ENCODE results near the gene LRG1. TPM values are rescaled to one million over a fixed set of nuclear protein-coding genes. Genes with fewer than 3 reads are reported as not detected.

LRG1 gene
- polyA plus RNA-seq, 1 of the 3 experiments (the other 2 are of a cell fraction), result 0.12 TPM

- 59% methylated on average over 26 of the region's 26 CpGs for WGBS (ENCODE audit: low lambda C conversion rate)
- CTCF ChIA-PET, result interaction anchor here (0.5 kb wide), 1 partner anchor 260 kb away, joined by 3 read pairs; no protein-coding TSS in a partner anchor
- no peak for DNase-seq
- Histone ChIP-seq H3K9me3 (no peaks in the 10 kb centered on the region), H4K20me1 (ENCODE audit: insufficient read depth) (no peaks in the 10 kb centered on the region), H3K4me1 (ENCODE audit: control insufficient read depth in 1 of 2, insufficient read depth in 2 of 2, low read depth in 1 of 2, low read length in 1 of 2) (no peaks in the 10 kb centered on the region), H3F3A (replicated peaks; ENCODE audit: insufficient read depth) (peaks cover 1% of the 10 kb centered on the region), H3K36me3 (replicated peaks in 1 of 2; ENCODE audit: control insufficient read depth in 1 of 2, insufficient read depth in 2 of 2, low read length in 1 of 2) (no peaks in the 10 kb centered on the region), H2AFZ (ENCODE audit: low read depth) (no peak overlapping the region), H3K9ac (no peak overlapping the region), H3K4me3 (ENCODE audit: low read depth in 2 of 2, low read length in 1 of 2) (no peak overlapping the region), H3K79me2 (ENCODE audit: insufficient read depth) (no peaks in the 10 kb centered on the region), H3K4me2 (no peak overlapping the region), H3K27ac (ENCODE audit: low read depth in 2 of 2, low read length in 1 of 2) (no peak overlapping the region), H3K27me3 (ENCODE audit: insufficient read depth) (peaks cover 10% of the 10 kb centered on the region), H3K9me2 (no peaks in the 10 kb centered on the region)
- POLR2A ChIA-PET, result no interaction called here
- TF ChIP-seq SIN3A (IDR thresholded peaks at IDR 0.05; ENCODE audit: borderline replicate concordance, low read depth, low read length), result no peak
- no peak for TF ChIP-seq RCOR1 (IDR thresholded peaks at IDR 0.05; ENCODE audit: low read length)
- TF ChIP-seq NFIC (IDR thresholded peaks at IDR 0.05; ENCODE audit: borderline replicate concordance), result no peak
- no peak for TF ChIP-seq RXRA (IDR thresholded peaks at IDR 0.05; ENCODE audit: borderline replicate concordance, low read depth)
- TF ChIP-seq, protein P1, sequence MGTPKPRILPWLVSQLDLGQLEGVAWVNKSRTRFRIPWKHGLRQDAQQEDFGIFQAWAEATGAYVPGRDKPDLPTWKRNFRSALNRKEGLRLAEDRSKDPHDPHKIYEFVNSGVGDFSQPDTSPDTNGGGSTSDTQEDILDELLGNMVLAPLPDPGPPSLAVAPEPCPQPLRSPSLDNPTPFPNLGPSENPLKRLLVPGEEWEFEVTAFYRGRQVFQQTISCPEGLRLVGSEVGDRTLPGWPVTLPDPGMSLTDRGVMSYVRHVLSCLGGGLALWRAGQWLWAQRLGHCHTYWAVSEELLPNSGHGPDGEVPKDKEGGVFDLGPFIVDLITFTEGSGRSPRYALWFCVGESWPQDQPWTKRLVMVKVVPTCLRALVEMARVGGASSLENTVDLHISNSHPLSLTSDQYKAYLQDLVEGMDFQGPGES (IDR thresholded peaks at IDR 0.05; ENCODE audit: low read depth, low read length), result no peak
- TF ChIP-seq CTCF (IDR thresholded peaks at IDR 0.05), result no peak
- TF ChIP-seq ELF1 (IDR thresholded peaks at IDR 0.05), result no peak
- TF ChIP-seq USF1 (IDR thresholded peaks at IDR 0.05; ENCODE audit: borderline replicate concordance, low read depth), result no peak
- TF ChIP-seq GATA2 (CRISPR knock-in tag; IDR thresholded peaks at IDR 0.05), result no peak
Observed at GRCh38 chr19:4550479-4551050, 10.7 kb upstream of the LRG1 start.

DNA sequence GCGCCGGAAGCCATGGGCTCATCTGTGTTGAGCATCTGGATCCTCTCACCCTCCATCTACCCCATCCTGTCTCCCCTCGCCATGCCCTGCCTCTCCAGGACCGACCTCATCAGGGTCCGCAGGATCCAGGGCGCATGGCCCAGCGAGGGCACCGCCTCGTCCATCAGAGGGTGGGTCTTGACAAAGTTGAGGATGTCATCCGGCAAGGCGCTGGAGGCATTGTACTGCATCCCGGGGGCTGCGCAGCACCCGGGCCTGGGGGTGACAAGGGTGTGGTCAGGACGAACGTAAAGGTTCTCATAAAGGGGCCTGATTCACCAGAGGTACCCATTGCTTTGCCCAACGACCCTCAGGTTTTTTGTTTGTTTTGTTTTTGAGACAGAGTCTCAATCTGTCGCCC lies 10.2 kb upstream of the LRG1 start:
- WGBS (ENCODE audit: low lambda C conversion rate), result 76% methylated on average over 18 of the region's 18 CpGs
- CTCF ChIA-PET, result interaction anchor here (0.5 kb wide), 1 partner anchor 261 kb away, joined by 3 read pairs; no protein-coding TSS in a partner anchor
- no peak overlapping the region for H3K4me2 ChIP-seq

More for the DNA sequence above, 10.2 kb upstream of the LRG1 start:
- TF ChIP-seq YY1 (IDR thresholded peaks at IDR 0.05; ENCODE audit: low read depth) (no peak), POLR2AphosphoS5 (IDR thresholded peaks at IDR 0.05; ENCODE audit: low read depth, low read length) (no peak), ELF1 (IDR thresholded peaks at IDR 0.05) (no peak), GATA2 (CRISPR knock-in tag; IDR thresholded peaks at IDR 0.05) (no peak), FOXJ3 (CRISPR knock-in tag; IDR thresholded peaks at IDR 0.05) (no peak), NRF1 (IDR thresholded peaks at IDR 0.05; ENCODE audit: low read depth, low read length) (no peak), RXRA (IDR thresholded peaks at IDR 0.05; ENCODE audit: borderline replicate concordance, low read depth) (no peak), CTCF (IDR thresholded peaks at IDR 0.05) (no peak)
- TF ChIP-seq, protein P1 (IDR thresholded peaks at IDR 0.05; ENCODE audit: low read depth, low read length), result no peak
- Histone ChIP-seq H3K4me3 (ENCODE audit: low read depth in 2 of 2, low read length in 1 of 2) (no peak overlapping the region), H3K79me2 (ENCODE audit: insufficient read depth) (no peaks in the 10 kb centered on the region), H4K20me1 (ENCODE audit: insufficient read depth) (no peaks in the 10 kb centered on the region), H3K27ac (ENCODE audit: low read depth in 2 of 2, low read length in 1 of 2) (no peak overlapping the region), H3K9me3 (no peaks in the 10 kb centered on the region), H3K27me3 (ENCODE audit: insufficient read depth) (peaks cover 10% of the 10 kb centered on the region), H3K4me1 (ENCODE audit: control insufficient read depth in 1 of 2, insufficient read depth in 2 of 2, low read depth in 1 of 2, low read length in 1 of 2) (no peaks in the 10 kb centered on the region), H3K9me2 (no peaks in the 10 kb centered on the region), H3K36me3 (replicated peaks in 1 of 2; ENCODE audit: control insufficient read depth in 1 of 2, insufficient read depth in 2 of 2, low read length in 1 of 2) (no peaks in the 10 kb centered on the region), H3F3A (replicated peaks; ENCODE audit: insufficient read depth) (no peaks in the 10 kb centered on the region), H3K9ac (no peak overlapping the region), H2AFZ (ENCODE audit: low read depth) (no peak overlapping the region)
- POLR2A ChIA-PET, result no interaction called here
- DNase-seq, result no peak

Measured in SK-N-SH (cell line).